H9 (cell line): Measurements from ENCODE around the gene EPHB2. TPM values are rescaled to one million over a fixed set of nuclear protein-coding genes. Genes with fewer than 3 reads are reported as not detected.

ENCODE experiments used
- DNase-seq: peaks from one replicate; pipeline ENCODE4 v3.0.0-alpha.2; 2017
- H2AFZ ChIP-seq: one replicate; pipeline ENCODE4 v1.6.1; 2013; ENCODE audit warnings: mild to moderate bottlenecking, low read length, control low read depth, moderate library complexity
- H2AK5ac ChIP-seq: 2 replicates; pipeline ENCODE4 v1.6.1; 2013; ENCODE audit warnings: low read length, control low read depth, mixed read lengths; ENCODE audit not compliant: insufficient read length
- H2BK120ac ChIP-seq: one replicate; pipeline ENCODE4 v1.6.1; 2013; ENCODE audit warnings: low read depth, mild to moderate bottlenecking, low read length, control low read depth, inconsistent platforms; ENCODE audit not compliant: poor library complexity, severe bottlenecking
- H2BK12ac ChIP-seq: 2 replicates; pipeline ENCODE4 v1.6.1; 2013; ENCODE audit warnings: low read length, control low read depth, mixed read lengths, low read depth; ENCODE audit not compliant: insufficient read length
- H2BK15ac ChIP-seq: 2 replicates; pipeline ENCODE4 v1.6.1; 2013; ENCODE audit warnings: low read depth, low read length, control low read depth
- H2BK20ac ChIP-seq: one replicate; pipeline ENCODE4 v1.6.1; 2013; ENCODE audit warnings: low read depth, mild to moderate bottlenecking, low read length, control low read depth, inconsistent platforms; ENCODE audit not compliant: poor library complexity, severe bottlenecking
- H2BK5ac ChIP-seq: 2 replicates; pipeline ENCODE4 v1.6.1; 2013; ENCODE audit warnings: low read length, control low read depth, mixed read lengths; ENCODE audit not compliant: insufficient read length
- H3K14ac ChIP-seq: 2 replicates; pipeline ENCODE4 v1.6.1; 2013; ENCODE audit warnings: low read length, control low read depth; ENCODE audit not compliant: insufficient read depth
- H3K18ac ChIP-seq: 2 replicates; pipeline ENCODE4 v1.6.1; 2013; ENCODE audit warnings: low read depth, mild to moderate bottlenecking, mixed read lengths, low read length, control low read depth; ENCODE audit not compliant: insufficient read length
- H3K23ac ChIP-seq: 2 replicates; pipeline ENCODE4 v1.6.1; 2013; ENCODE audit warnings: low read length, control low read depth, mixed read lengths, low read depth; ENCODE audit not compliant: insufficient read length
- H3K23me2 ChIP-seq: 2 replicates; pipeline ENCODE4 v1.6.1; 2013; ENCODE audit warnings: low read depth, mild to moderate bottlenecking, mixed read lengths, low read length, control low read depth; ENCODE audit not compliant: insufficient read length, poor library complexity, severe bottlenecking
- H3K27ac ChIP-seq: 2 replicates; pipeline ENCODE4 v1.5.1; 2013; ENCODE audit warnings: low read length, control low read depth, mixed read lengths, low read depth; ENCODE audit not compliant: insufficient read length
- H3K27me3 ChIP-seq: 2 replicates; pipeline ENCODE4 v1.6.1; 2013; ENCODE audit warnings: low read length, control low read depth, inconsistent platforms; ENCODE audit not compliant: insufficient read depth
- H3K4ac ChIP-seq: 2 replicates; pipeline ENCODE4 v1.6.1; 2013; ENCODE audit warnings: low read depth, mild to moderate bottlenecking, control low read depth, inconsistent platforms, low read length, moderate library complexity
- H3K4me1 ChIP-seq: 2 replicates; pipeline ENCODE4 v1.6.1; 2013; ENCODE audit warnings: low read length, control low read depth, inconsistent platforms; ENCODE audit not compliant: insufficient read depth
- H3K4me2 ChIP-seq: 2 replicates; pipeline ENCODE4 v1.6.1; 2013; ENCODE audit warnings: low read length, control low read depth, mixed read lengths; ENCODE audit not compliant: insufficient read length, insufficient read depth
- H3K56ac ChIP-seq: 2 replicates; pipeline ENCODE4 v1.6.1; 2013; ENCODE audit warnings: low read depth, mild to moderate bottlenecking, mixed read lengths, low read length, control low read depth; ENCODE audit not compliant: insufficient read length
- H3K79me1 ChIP-seq: 2 replicates; pipeline ENCODE4 v1.6.1; 2013; ENCODE audit warnings: low read depth, mild to moderate bottlenecking, moderate library complexity, low read length, control low read depth, inconsistent platforms; ENCODE audit not compliant: insufficient read depth, poor library complexity, severe bottlenecking
- H3K79me2 ChIP-seq: 2 replicates; pipeline ENCODE4 v1.6.1; 2013; ENCODE audit warnings: low read length, control low read depth, inconsistent platforms; ENCODE audit not compliant: insufficient read depth
- H3K9ac ChIP-seq: 2 replicates; pipeline ENCODE4 v1.6.1; 2013; ENCODE audit warnings: low read length, control low read depth, mixed read lengths; ENCODE audit not compliant: insufficient read length; ENCODE audit errors: extremely low read depth
- H3K9me3 ChIP-seq: one replicate; pipeline ENCODE4 v1.6.1; 2013; ENCODE audit warnings: low read depth, low read length, inconsistent platforms; ENCODE audit not compliant: control insufficient read depth
- H3T11ph ChIP-seq: one replicate; pipeline ENCODE4 v1.6.1; 2013; ENCODE audit warnings: mild to moderate bottlenecking, low read length, control low read depth, inconsistent platforms
- H4K20me1 ChIP-seq: one replicate; pipeline ENCODE4 v1.6.1; 2013; ENCODE audit not compliant: control insufficient read depth, insufficient read length, insufficient read depth
- H4K5ac ChIP-seq: 2 replicates; pipeline ENCODE4 v1.6.1; 2013; ENCODE audit warnings: low read depth, mild to moderate bottlenecking, mixed read lengths, low read length, control low read depth; ENCODE audit not compliant: insufficient read length
- H4K8ac ChIP-seq: replicated peaks from 2 replicates; pipeline ENCODE4 v1.6.1; 2013; ENCODE audit warnings: low read length, control low read depth, mixed read lengths, low read depth; ENCODE audit not compliant: insufficient read length
- H4K91ac ChIP-seq: 2 replicates; pipeline ENCODE4 v1.6.1; 2013; ENCODE audit warnings: low read depth, mild to moderate bottlenecking, moderate library complexity, mixed read lengths, low read length, control low read depth; ENCODE audit not compliant: insufficient read length
- H3K27ac Mint-ChIP-seq, 3 experiments: 2 replicates in 2 of 3; 3 replicates in 1 of 3; pipeline ENCODE4 v1.8.0; 2020 to 2021; ENCODE audit warnings: mixed read lengths in 3 of 3, mild to moderate bottlenecking in 1 of 3, moderate library complexity in 1 of 3
- H3K27me3 Mint-ChIP-seq: 2 replicates; pipeline ENCODE4 v1.8.0; 2021; ENCODE audit warnings: low read depth, mild to moderate bottlenecking, moderate library complexity, mixed read lengths
- H3K36me3 Mint-ChIP-seq, 3 experiments: 2 replicates in 2 of 3; 3 replicates in 1 of 3; pipeline ENCODE4 v1.8.0; 2020 to 2021; ENCODE audit warnings: low read depth in 3 of 3, mixed read lengths in 3 of 3; ENCODE audit not compliant: insufficient read depth in 1 of 3
- H3K4me1 Mint-ChIP-seq, 2 experiments: 2 replicates each; pipeline ENCODE4 v1.8.0; 2020; ENCODE audit warnings: mixed read lengths in 2 of 2
- H3K4me3 Mint-ChIP-seq, 2 experiments: 2 replicates in 1 of 2; 3 replicates in 1 of 2; pipeline ENCODE4 v1.8.0; 2020 to 2021; ENCODE audit warnings: mild to moderate bottlenecking in 2 of 2, mixed read lengths in 2 of 2, moderate library complexity in 1 of 2
- H3K9me3 Mint-ChIP-seq, 2 experiments: 2 replicates in 1 of 2; 3 replicates in 1 of 2; pipeline ENCODE4 v1.8.0; 2020; ENCODE audit warnings: mild to moderate bottlenecking in 2 of 2, mixed read lengths in 2 of 2, moderate library complexity in 1 of 2
- WGBS: extraction: QIAGEN DNeasy Blood & Tissue Kit; methylation state at CpG from one replicate; pipeline ENCODE4 v1.1.7; 2013; ENCODE audit warnings: missing lambda C conversion rate, low lambda C conversion rate, mixed read lengths; ENCODE audit not compliant: insufficient read length; ENCODE audit errors: extremely low coverage; 5-methylcytosine and 5-hydroxymethylcytosine counted together
- total RNA-seq: library from RNA; stranded (reverse); gene quantifications from 2 replicates; pipeline ENCODE4 v1.2.1, GENCODE V29; 2021
- TF ChIP-seq, protein P1 (sequence below): fragments of 200-600 bp; sonication (generic); conservative IDR thresholded peaks from 3 replicates; pipeline ENCODE4 v1.8.0; 2021; ENCODE audit warnings: antibody characterized with exemption, mild to moderate bottlenecking

EPHB2 gene
- total RNA-seq, 1 experiment from 2014 or later = 9.5 TPM

DNA sequence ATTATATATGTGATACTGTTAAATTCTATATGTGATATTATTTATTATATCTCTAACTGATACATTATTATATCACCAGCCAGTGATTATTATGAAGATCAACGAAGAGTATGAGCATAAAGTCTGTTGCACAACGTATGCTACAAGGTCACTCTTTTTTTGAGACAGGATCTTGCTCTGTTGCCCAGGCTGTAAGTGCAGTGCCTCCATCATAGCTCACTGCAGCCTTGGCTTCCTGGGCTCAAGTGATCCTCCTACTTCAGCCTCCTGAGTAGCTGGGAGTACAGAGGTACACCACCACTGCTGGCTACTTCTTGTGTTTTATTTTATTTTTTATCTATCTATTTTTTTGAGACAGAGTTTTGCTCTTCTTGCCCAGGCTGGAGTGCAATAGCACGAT, 14.0 kb upstream of the EPHB2 start:
- no peak overlapping the region for H3K4me3 Mint-ChIP-seq
- H3K14ac ChIP-seq = no peak overlapping the region
- H3K79me1 ChIP-seq = no peaks in the 10 kb centered on the region
- no peak overlapping the region for H2BK5ac ChIP-seq
- H4K91ac ChIP-seq = no peak overlapping the region
- no peak overlapping the region for H2BK120ac ChIP-seq
- H3K27ac ChIP-seq = no peak overlapping the region
- no peaks in the 10 kb centered on the region for H3K23me2 ChIP-seq
- H2BK12ac ChIP-seq = no peak overlapping the region
- H3K18ac ChIP-seq = no peak overlapping the region
- H3K56ac ChIP-seq = no peak overlapping the region
- H2AK5ac ChIP-seq = no peak overlapping the region
- H3K9me3 Mint-ChIP-seq = no peaks in the 10 kb centered on the region; a peak in 1 of 5 replicates
- no peak overlapping the region for H3K9ac ChIP-seq
- H4K20me1 ChIP-seq = no peaks in the 10 kb centered on the region
- H2BK15ac ChIP-seq = no peak overlapping the region
- WGBS = no CpG with 5 or more reads among the region's 3 CpGs
- H4K5ac ChIP-seq = no peak overlapping the region
- no peak overlapping the region for H3T11ph ChIP-seq
- no peak overlapping the region for H2AFZ ChIP-seq
- no peak overlapping the region for H3K27ac Mint-ChIP-seq
- no peak overlapping the region for H3K4me2 ChIP-seq
- H3K79me2 ChIP-seq = no peaks in the 10 kb centered on the region
- H3K9me3 ChIP-seq = no peaks in the 10 kb centered on the region
- TF ChIP-seq, protein P1, sequence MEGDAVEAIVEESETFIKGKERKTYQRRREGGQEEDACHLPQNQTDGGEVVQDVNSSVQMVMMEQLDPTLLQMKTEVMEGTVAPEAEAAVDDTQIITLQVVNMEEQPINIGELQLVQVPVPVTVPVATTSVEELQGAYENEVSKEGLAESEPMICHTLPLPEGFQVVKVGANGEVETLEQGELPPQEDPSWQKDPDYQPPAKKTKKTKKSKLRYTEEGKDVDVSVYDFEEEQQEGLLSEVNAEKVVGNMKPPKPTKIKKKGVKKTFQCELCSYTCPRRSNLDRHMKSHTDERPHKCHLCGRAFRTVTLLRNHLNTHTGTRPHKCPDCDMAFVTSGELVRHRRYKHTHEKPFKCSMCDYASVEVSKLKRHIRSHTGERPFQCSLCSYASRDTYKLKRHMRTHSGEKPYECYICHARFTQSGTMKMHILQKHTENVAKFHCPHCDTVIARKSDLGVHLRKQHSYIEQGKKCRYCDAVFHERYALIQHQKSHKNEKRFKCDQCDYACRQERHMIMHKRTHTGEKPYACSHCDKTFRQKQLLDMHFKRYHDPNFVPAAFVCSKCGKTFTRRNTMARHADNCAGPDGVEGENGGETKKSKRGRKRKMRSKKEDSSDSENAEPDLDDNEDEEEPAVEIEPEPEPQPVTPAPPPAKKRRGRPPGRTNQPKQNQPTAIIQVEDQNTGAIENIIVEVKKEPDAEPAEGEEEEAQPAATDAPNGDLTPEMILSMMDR = no peak
- no peaks in the 10 kb centered on the region for H3K36me3 Mint-ChIP-seq
- H3K27me3 ChIP-seq = no peaks in the 10 kb centered on the region
- no peak overlapping the region for H3K23ac ChIP-seq
- H3K4me1 ChIP-seq = no peaks in the 10 kb centered on the region; the same call in 1 of the 2 replicates
- H3K27me3 Mint-ChIP-seq = no peaks in the 10 kb centered on the region; the same call in 1 of the 2 replicates
- no peak overlapping the region for H3K4ac ChIP-seq
- no peak overlapping the region for H2BK20ac ChIP-seq
- no peak for DNase-seq
- H3K4me1 Mint-ChIP-seq = peaks cover 5 to 8% of the 10 kb centered on the region in 2 experiments; a peak in 3 of 4 replicates
- H4K8ac ChIP-seq = no peak overlapping the region
